Germinal center (tissue), 1 donor: ENCODE data around the gene CARHSP1.
"Not testable (repeated sequence)": the region's sequence is repeated elsewhere in the genome, so short reads cannot be mapped to it uniquely, and the experiment has no call there.

Source experiments
- DNase-seq: peaks from one replicate; pipeline ENCODE4 v3.0.0; 2012; ENCODE audit warnings: mixed read lengths, low spot score

CARHSP1 gene

DNA sequence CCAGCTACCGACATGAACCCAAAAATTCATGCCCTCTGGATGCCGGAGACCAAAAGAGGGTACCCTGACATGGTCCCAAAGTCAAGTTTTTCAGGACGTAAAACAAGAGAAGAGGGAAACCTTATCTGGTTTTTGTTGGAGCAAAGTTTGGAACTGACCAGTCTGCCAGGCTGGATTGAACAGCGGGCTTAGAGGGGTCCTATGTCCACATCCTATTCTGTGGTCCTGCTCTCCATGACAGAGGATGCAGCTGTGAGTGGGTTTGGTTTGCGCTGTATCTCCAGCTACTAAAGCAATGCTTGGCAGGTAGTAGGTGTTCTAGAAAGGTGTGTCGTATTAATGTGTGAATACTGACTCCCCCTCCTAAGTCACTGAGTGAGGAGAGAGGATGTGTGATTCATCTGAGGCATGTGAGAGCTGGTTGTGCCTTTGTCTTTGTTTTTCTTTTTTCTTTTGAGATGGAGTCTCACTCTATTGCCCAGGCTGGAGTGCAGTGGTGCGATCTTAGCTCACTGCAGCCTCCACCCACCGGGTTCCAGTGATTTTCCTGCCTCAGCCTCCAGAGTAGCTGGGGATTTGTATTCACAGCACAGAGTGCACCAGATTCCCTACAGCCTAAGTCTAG, 40.2 kb downstream of the CARHSP1 start:
- DNase-seq, result no peak

DNA sequence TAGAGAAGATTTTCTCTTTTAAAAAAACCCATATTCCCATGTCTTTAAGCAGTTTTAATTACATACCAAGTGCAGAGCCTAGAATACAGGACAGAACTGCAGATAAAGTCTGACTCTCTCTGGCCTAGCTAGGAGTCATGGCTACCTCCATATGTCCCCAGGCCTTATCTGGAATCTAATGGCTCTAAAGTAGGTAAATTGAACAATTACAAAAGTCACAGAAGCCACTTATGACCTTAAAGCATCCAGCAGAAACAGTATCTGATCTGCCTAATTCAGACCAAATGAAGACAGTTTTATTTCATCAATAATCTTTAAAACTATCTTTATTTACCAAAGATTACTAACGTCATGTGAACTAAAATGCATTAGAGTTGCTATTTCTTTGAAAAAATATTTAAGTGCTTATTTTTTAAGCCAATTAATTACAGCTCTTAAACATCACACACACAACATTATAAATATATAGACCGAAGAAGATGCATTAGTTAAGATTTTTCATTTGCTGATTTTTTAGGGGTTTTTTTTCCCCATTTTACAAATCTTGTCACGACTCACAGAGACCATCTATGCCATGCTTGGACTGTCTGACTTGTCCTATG, 42.4 kb downstream of the CARHSP1 start:
- DNase-seq, result no peak

DNA sequence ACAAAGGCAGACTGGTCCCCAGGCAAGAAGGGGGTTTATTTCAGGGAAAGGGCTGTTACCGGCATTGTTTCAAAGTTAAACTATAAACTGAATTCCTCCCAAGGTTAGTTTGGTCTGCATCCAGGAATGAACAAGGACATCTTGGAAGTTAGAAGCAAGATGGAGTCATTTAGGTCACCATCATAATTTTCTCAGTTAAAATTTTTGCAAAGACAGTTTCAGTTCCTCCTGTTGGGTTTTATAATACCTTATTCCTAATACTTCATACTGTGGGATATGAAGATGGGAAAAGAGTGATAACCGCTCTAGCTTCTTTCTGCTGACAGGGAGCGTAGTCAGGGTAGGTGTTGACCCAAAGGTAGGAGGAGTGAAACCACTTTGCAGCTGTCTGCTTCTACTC, 46.4 kb downstream of the CARHSP1 start:
- no peak for DNase-seq

DNA sequence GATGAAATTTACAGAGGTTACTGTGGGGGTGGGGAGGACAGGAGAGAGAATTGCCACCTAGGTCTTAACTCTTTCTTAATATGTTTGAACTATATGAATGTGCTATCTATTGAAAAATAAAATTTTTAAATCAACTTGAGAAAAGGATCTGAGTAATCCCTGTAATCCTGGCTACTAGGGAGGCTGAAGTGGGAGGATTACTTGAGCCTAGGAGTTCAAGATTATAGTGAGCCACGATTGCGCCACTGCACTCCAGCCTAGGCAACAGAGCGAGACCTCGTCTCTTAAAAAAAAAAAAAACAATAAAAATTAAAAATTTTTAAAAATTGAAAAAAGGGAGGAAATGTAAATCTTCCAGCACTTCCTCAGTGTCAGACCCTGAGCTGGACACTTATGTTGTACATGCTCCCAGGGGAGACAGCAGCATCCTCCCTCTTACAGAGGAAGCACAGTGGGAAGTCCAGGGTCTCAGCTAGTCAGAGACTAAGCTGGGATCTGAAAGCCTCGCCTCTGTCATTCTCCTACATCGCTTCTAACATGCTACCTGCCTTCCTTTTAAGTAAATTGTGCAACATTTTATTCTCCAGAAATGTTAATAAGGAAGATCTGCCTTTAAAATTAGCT, 49.3 kb downstream of the CARHSP1 start:
- DNase-seq, result no peak

DNA sequence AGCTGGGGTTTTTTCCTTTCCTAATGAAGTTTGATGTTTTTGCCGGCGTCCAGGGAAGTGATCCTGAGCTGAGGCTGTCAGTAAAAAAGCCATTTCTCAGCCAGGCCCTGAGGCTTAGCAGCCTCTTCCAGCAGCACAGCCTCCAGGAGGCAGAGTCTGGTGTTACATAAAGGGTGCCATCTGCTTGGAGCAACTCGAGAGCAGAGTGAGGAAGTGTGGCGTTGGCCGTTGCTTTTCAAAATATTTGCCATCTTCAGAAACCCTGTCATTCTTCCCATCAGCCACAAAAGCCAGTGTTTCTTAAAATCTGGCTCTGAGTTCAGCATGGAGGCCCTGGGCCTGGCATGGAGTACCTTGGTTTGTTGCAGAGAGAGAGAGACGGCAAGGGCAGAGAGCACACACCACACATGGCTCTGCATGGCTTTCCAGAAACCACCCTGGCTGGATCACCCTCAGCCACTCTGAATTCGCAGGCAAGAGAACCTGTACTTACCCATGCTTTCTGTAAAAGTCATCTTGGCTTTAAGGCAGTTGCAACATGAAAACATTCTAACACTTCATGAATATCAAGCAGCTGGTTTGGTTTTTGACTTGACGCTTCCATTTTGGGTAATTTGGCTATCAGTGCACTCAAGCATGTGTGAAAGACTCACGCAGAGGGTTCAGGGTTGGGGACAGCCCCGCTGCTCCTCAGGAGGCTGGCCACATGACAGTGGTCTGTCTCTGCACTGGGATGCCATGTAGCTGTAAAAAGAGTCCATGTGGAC, 50.1 kb downstream of the CARHSP1 start:
- DNase-seq, result peak; percentile 31

DNA sequence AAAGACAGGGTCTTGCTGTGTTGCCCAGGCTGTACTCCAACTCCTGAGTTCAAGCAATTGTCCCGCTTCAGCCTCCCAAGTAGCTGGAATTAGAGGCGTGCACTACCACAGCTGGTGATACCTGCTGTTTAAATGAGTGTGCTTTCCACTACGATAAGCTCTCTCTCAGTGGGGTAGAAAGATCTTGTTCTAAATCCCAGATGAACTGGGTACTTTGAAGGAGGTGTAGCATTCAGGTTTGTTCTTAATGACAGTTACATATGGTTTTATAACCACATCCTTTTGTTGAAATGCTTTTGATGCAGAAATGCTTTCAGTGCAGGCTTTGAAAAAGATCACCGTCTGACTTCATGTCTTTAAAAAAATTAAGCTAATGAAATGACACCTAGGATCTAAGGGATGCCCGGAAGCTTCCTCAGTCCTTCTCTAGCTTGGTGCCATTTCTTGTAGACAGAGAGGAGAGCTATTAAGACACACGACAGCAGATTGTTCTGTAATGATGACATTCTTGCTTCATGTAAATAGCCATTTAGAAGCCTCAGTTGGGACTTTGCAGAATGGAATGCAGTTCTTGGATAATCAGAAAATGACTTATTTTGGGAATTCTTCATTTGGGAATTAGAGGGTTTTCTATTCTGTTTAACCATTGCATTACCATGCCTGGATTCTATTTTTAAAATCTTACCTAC, 51.7 kb downstream of the CARHSP1 start:
- no peak for DNase-seq

DNA sequence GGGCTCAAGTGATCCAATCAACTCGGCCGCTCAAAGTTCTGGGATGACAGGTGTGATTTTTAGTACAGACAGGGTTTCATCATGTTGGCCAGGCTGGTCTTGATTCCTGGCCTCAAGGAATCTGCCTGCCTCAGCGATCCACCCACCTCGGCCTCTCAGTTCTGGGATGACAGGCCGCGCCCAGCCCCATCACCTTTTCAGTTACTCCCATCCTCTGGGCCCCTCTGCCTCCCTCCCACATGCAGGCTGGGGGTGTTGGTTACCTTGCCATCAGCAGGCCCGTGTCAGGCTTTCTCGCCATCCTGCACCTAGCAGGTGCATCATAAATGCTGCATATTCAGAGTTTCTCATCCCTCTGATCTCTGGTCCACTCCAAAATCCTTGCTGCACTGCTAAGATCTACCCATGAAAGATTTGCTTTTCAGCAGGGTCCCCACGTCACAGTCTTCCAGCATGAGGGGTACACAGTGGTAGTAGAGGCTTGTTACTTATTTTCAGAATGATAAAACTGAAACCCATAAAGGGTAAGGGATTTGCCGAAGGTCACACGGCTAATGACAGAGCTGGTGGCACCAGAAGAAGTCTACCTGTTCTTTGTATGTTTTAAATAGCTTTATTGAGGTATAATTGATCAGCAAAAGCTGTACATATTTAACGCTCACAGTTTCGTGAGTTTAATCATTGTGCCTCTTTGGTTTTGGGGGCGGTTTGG, 54.6 kb downstream of the CARHSP1 start:
- DNase-seq, result no peak

DNA sequence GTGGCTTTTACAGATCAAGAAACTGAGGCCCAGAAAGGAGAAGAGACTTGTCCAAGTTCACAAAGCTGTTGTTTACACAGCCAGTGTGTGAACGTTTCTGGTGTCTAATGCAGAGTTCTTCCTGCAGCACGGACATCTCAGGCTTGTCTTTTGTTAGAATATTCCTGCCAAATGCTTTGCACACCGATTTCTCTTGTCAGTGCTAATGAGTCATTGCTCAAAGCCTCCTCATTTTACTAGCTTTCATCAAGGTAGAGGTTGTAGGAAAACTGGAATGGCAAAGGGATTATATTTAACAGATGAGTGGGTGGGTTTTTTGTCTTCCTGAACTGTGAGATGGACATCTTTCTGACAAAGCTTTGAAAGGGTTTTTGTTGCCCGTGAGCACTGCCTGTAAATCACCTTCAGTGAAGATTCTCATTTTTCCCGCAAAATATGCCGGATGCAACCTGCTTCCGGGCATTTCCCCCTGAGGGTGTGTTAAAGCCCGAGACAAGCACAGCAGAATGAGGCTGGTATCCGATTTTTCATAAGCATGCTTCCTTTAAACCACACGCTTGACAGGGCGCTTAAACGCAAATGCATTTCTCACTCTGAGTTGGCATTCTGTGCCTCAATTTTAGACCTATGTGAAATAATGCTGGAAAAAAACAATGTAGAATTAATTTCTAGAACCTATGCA, 56.5 kb downstream of the CARHSP1 start:
- no peak for DNase-seq

DNA sequence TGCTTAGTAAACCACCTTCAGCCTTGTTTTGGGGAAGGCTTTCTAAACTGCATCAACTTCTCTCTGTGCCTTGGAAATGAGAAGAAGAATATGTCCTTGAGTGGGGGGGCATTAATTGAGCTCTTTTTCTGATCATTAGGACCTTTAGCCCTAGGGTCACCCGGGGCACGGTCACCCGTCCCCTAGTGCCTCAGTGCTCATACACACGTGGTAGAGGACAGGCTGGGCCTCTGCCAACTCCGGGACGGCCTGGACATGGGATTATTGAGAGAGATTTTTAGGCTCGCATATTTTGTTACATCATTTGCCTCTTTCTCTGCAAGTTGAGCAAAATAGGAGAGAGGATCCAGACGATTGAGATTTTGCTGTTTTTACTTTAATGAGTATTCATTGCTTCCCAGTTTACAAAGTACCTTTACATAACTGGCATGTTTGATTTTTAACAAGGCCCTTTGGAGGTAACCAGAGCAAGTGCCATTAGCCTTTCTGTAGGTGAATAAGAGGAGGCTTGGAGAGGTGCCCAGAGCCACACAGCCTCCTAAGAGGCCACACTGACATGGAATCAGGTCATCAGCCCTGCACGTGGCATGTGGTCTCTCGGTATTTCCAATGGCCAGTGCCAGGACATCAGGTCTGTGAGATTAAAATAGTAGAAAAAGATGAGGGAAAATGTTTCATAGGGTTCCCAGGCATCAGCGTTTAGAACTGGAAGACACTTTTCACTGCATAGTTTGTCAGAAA, 60.0 kb downstream of the CARHSP1 start:
- no peak for DNase-seq

DNA sequence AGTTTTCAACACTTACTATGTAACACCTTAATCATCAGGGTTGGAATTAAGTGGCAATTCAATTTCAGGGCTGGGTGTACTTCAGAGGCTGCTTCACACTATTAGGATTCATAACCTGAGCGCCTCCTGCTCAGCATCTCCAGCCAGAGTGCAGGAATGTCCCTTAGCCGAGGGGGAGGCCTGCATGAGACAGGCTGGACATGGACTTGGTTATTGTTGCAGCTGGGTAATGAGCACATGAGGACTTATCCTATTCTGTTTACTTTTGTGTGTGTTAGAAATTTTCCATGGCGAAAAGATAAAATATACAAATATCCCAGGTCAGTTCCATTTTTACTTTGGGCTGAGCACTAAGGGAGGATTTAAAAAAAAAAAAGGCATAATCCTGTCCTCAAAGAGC, 60.8 kb downstream of the CARHSP1 start:
- DNase-seq, result no peak

DNA sequence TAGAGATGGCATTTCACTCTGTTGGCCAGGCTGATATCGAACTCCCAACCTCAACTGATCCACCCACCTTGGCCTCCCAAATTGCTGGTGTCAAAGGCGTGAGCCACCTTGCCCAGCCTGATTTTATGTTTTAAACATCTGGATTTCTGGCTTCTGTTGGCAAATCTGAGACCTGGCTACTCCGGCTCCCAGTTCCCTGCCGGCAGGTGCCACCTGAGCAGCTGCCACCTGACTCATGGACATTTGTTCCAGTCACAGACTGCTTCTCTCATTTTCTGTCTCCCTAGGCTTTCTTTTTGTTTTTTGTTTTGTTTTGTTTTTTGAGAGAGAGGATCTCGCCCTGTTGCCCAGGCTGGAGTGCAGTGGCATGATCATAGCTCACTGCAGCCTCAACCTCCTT, 61.6 kb downstream of the CARHSP1 start:
- no peak for DNase-seq

DNA sequence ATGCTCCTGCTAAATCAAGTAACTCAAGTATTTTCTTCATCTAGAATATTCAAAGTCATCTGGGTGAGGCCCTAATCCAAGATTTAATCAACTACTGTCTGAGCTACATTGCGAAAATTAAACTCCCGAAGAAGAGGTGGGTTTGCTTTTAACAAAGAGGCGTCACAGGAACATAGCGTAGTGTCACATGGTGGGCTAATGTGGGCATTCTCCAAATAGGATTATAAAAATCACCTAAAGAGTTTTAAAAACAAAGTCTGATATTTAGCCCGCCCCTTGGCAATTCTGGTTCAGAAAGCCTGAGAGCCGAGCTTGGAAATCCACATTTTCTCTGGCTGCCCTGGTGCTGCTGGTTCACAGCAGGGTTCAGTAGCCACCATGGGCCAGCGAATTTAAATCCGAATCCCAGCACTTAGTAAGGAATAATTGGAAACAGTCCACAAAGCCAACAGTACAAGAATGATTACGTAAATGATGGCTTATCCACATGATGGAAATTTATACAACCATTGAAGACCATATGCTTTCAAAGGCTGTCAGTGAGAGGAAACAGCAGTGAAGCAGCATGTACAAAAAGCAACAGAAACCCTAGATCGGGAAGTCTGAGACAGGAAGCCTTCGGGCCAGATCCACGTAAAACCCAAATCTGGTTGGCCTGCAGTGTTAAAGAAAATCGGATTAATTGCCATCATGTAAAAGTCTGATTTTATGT, 62.4 kb downstream of the CARHSP1 start:
- no peak for DNase-seq

DNA sequence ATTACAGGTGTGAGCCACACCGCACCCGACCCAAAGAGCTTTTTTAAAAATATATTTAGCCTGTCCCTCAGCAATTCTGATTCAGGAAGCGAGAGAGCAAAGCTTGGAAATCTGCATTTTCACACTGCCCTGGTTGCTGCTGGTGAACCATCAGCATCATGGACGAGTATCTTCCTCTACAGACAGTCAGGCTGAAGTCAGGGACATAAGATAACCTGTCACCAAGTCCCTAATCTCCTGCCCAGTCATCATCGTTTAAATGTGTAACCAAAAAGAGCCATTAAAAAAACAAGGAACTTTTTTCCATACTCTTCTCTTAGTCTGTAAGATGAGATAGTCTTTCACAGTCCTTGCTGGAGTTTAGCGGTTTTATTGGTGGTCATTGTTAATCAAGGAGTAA, 64.5 kb downstream of the CARHSP1 start:
- DNase-seq, result no peak

DNA sequence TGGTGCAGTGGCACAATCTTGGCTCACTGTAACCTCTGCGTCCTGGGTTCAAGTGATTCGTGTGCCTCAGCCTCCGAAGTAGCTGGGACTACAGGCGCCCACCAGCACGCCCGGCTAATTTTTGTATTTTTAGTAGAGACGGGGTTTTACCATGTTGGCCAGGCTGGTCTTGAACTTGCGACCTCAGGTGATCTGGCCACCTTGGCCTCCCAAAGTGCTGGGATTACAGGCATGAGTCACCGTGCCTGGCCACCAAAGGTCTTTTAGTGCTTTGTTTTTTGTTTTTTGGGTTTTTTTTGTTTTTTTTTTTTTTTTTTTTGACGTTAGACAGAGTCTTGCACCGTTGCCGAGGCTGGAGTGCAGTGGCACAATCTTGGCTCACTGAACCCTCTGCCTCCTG, 65.1 kb downstream of the CARHSP1 start:
- not testable (repeated sequence) for DNase-seq
